ENCODE results near the gene GALK1.

DNA sequence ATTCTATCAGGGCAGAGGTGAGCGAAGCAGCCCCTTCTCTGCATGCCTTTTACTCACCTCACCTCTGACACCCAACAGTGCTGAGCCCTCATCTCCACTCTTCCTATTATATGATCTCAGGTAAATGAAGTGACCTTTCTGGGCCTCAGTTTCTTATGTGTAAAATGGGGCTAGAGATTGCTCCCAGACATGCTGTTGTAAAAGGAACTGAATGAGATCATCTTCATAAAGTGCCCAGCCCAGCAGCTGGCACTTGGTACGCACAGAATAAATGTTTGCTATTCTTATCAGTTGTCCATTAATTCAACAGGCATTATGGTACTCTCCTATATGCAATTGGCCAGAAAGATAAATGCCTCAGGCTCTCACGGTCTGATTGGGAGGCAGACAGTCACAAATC lies 4.5 kb upstream of the GALK1 start:
- TF ChIP-seq, protein P1, sequence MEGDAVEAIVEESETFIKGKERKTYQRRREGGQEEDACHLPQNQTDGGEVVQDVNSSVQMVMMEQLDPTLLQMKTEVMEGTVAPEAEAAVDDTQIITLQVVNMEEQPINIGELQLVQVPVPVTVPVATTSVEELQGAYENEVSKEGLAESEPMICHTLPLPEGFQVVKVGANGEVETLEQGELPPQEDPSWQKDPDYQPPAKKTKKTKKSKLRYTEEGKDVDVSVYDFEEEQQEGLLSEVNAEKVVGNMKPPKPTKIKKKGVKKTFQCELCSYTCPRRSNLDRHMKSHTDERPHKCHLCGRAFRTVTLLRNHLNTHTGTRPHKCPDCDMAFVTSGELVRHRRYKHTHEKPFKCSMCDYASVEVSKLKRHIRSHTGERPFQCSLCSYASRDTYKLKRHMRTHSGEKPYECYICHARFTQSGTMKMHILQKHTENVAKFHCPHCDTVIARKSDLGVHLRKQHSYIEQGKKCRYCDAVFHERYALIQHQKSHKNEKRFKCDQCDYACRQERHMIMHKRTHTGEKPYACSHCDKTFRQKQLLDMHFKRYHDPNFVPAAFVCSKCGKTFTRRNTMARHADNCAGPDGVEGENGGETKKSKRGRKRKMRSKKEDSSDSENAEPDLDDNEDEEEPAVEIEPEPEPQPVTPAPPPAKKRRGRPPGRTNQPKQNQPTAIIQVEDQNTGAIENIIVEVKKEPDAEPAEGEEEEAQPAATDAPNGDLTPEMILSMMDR (IDR thresholded peaks at IDR 0.05): no peak
- TF ChIP-seq ZFX (IDR thresholded peaks at IDR 0.05; ENCODE audit: borderline replicate concordance): no peak

Data from 22Rv1 (cell line).